ENCODE data around the gene GTF3C2.

GTF3C2 gene

GRCh38 chr2:27380626-27381545 lies 24.3 kb upstream of the GTF3C2 start, which contains the start of gene ZNF513:
TSS of gene ZNF513 (minus strand) at chr2:27380734. CDS start at chr2:27380526, 208 bp downstream.
- TF ChIP-seq CTCF (IDR thresholded peaks at IDR 0.05), result no peak

- TF ChIP-seq CTCF (IDR thresholded peaks at IDR 0.05), result no peak
Measured at GRCh38 chr2:27379836-27380625, 23.5 kb upstream of the GTF3C2 start.

GRCh38 chr2:27379383-27379835 lies 22.8 kb upstream of the GTF3C2 start:
- TF ChIP-seq CTCF (IDR thresholded peaks at IDR 0.05), result no peak

GRCh38 chr2:27378809-27379290 lies 22.3 kb upstream of the GTF3C2 start:
- TF ChIP-seq CTCF (IDR thresholded peaks at IDR 0.05), result no peak

- TF ChIP-seq CTCF (IDR thresholded peaks at IDR 0.05), result no peak; the same call in 1 of the 2 replicates
Measured at GRCh38 chr2:27378096-27378808, 21.7 kb upstream of the GTF3C2 start.

- no peak for TF ChIP-seq CTCF (IDR thresholded peaks at IDR 0.05)
Measured at GRCh38 chr2:27377618-27378095, 21.1 kb upstream of the GTF3C2 start.

Measured in LNCAP (cell line).